PC-3 (cell line): Measurements from ENCODE around the gene GABRB2. TPM values are rescaled to one million over a fixed set of nuclear protein-coding genes. Genes with fewer than 3 reads are reported as not detected.

ENCODE experiments used
- ATAC-seq: fragments of 200-7000 bp; cut with Tn5 transposase; 2 replicates; pipeline ENCODE4 v1.9.1; 2020; ENCODE audit warnings: mild to moderate bottlenecking, moderate library complexity
- BruUV-seq: library from RNA; stranded (reverse); fragments of 400-500 nt; replicated peaks from 2 replicates; lab custom pipeline; 2021; lab: Mats Ljungman, UMichigan
- CTCF ChIA-PET: fragments of 300-600 bp; sonication (Branson Sonifier 250); formaldehyde crosslinking; loops from one replicate; lab custom pipeline; 2022; ENCODE audit warnings: antibody characterized with exemption; lab: Charles Lee
- POLR2A ChIA-PET: fragments of 300-600 bp; sonication (Branson Sonifier 250); formaldehyde crosslinking; loops from one replicate; lab custom pipeline; 2022; ENCODE audit warnings: antibody characterized with exemption; ENCODE audit not compliant: unreplicated experiment; lab: Charles Lee
- DNase-seq: peaks from one replicate; pipeline ENCODE4 v3.0.0-alpha.2; 2015
- H2AFZ ChIP-seq: fragments of 300-600 bp; sonication (generic); 2 replicates; pipeline ENCODE4 v1.6.0; 2016; ENCODE audit warnings: antibody characterized with exemption, low read length
- H3F3A ChIP-seq: fragments of 300-600 bp; sonication (generic); one replicate; pipeline ENCODE4 v1.6.0; 2017; ENCODE audit warnings: antibody characterized with exemption, low read length, control low read depth, mild to moderate bottlenecking; ENCODE audit not compliant: unreplicated experiment
- H3K27ac ChIP-seq: fragments of 300-600 bp; sonication (generic); 2 replicates; pipeline ENCODE4 v1.5.1; 2016; ENCODE audit warnings: mild to moderate bottlenecking, low read length
- H3K27me3 ChIP-seq: fragments of 300-600 bp; sonication (generic); 2 replicates; pipeline ENCODE4 v1.6.1; 2016; ENCODE audit warnings: low read length, mixed read lengths
- H3K36me3 ChIP-seq: fragments of 300-600 bp; sonication (generic); 2 replicates; pipeline ENCODE4 v1.6.1; 2016; ENCODE audit warnings: low read depth, mixed run types, low read length, mixed read lengths
- H3K4me1 ChIP-seq: fragments of 300-600 bp; sonication (generic); 2 replicates; pipeline ENCODE4 v1.5.1; 2016; ENCODE audit warnings: low read length; ENCODE audit not compliant: insufficient read depth
- H3K4me2 ChIP-seq: fragments of 300-600 bp; sonication (generic); 2 replicates; pipeline ENCODE4 v1.6.0; 2016; ENCODE audit warnings: low read length
- H3K4me3 ChIP-seq: fragments of 300-600 bp; sonication (generic); 2 replicates; pipeline ENCODE4 v1.5.1; 2016; ENCODE audit warnings: mild to moderate bottlenecking, low read length, mixed read lengths
- H3K79me2 ChIP-seq: fragments of 300-600 bp; sonication (generic); 2 replicates; pipeline ENCODE4 v1.6.1; 2017; ENCODE audit warnings: low read length, mixed read lengths
- H3K9ac ChIP-seq: fragments of 300-600 bp; sonication (generic); 2 replicates; pipeline ENCODE4 v1.6.0; 2016; ENCODE audit warnings: mild to moderate bottlenecking, low read length
- H3K9me2 ChIP-seq: fragments of 300-600 bp; sonication (generic); replicated peaks from 2 replicates; pipeline ENCODE4 v1.6.1; 2016; ENCODE audit warnings: mixed run types, low read length, mixed read lengths
- H3K9me3 ChIP-seq: fragments of 300-600 bp; sonication (generic); 2 replicates; pipeline ENCODE4 v1.6.1; 2016; ENCODE audit warnings: low read length, mixed read lengths
- H4K20me1 ChIP-seq: fragments of 300-600 bp; sonication (generic); 2 replicates; pipeline ENCODE4 v1.6.1; 2016; ENCODE audit warnings: low read length, mixed read lengths
- EZH2 ChIP-seq: fragments of 300-600 bp; sonication (generic); IDR thresholded peaks from one replicate; pipeline ENCODE4 v1.6.1; 2017; ENCODE audit warnings: antibody characterized with exemption, mild to moderate bottlenecking, low read length; ENCODE audit not compliant: unreplicated experiment
- EZH2phosphoT487 ChIP-seq: fragments of 300-600 bp; sonication (generic); IDR thresholded peaks from 2 replicates; pipeline ENCODE4 v1.6.1; 2018; ENCODE audit warnings: mild to moderate bottlenecking, antibody characterized with exemption, low read length, borderline replicate concordance
- intact Hi-C: fragments of 100-400 bp; cut with micrococcal nuclease; formaldehyde crosslinking; loops from 2 replicates; pipeline ENCODE4 v1.9.0; 2023
- total RNA-seq: library from RNA; depleted of rRNA; stranded (reverse); fragments of >200 nt; gene quantifications from 2 replicates; pipeline ENCODE4 v1.2.3, GENCODE V29; 2014
- TF ChIP-seq, protein P1 (sequence below): fragments of 300-600 bp; sonication (generic); conservative IDR thresholded peaks from 2 replicates; pipeline ENCODE4 v1.5.1; 2017; ENCODE audit warnings: antibody characterized with exemption, low read depth, mild to moderate bottlenecking, low read length

GABRB2 gene
- total RNA-seq, 1 experiment from 2014 or later, result not detected

DNA sequence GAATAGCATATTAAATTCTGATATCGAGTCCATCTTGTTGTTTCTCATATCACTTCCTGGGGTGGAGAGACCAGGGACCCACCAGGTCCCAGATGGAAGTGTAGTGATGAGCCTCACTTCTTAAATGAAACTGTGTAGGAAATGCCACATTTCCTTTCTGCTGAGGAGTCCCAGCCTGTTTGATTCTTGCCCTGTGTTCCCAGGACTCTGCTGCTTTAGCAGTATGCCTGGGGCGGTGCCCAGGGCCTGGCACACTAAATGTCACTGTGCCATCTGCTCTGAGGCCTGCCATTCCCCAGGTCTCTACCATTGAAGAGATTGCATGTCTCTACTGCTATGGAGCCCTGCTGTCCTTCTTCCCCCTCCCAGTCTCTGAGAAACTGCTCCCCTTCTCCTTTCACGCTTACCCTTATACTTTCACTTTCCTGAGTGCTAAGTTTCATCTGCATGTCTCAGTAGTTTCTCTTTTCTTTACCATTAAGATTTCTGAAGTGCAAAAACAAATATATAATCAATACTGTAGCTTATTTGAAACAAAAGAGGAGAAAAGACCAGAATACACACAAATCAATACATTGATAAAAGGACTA is 260.4 kb downstream of the GABRB2 start:
- H3K36me3 ChIP-seq, result no peaks in the 10 kb centered on the region
- H3K9ac ChIP-seq, result no peak overlapping the region
- no peak overlapping the region for H3K27ac ChIP-seq
- no TSS peak for BruUV-seq
- no peaks in the 10 kb centered on the region for H3K27me3 ChIP-seq
- TF ChIP-seq EZH2phosphoT487, result no peak
- TF ChIP-seq, protein P1, sequence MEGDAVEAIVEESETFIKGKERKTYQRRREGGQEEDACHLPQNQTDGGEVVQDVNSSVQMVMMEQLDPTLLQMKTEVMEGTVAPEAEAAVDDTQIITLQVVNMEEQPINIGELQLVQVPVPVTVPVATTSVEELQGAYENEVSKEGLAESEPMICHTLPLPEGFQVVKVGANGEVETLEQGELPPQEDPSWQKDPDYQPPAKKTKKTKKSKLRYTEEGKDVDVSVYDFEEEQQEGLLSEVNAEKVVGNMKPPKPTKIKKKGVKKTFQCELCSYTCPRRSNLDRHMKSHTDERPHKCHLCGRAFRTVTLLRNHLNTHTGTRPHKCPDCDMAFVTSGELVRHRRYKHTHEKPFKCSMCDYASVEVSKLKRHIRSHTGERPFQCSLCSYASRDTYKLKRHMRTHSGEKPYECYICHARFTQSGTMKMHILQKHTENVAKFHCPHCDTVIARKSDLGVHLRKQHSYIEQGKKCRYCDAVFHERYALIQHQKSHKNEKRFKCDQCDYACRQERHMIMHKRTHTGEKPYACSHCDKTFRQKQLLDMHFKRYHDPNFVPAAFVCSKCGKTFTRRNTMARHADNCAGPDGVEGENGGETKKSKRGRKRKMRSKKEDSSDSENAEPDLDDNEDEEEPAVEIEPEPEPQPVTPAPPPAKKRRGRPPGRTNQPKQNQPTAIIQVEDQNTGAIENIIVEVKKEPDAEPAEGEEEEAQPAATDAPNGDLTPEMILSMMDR, result no peak
- TF ChIP-seq EZH2, result no peak
- H3K4me2 ChIP-seq, result no peak overlapping the region
- H3K79me2 ChIP-seq, result no peaks in the 10 kb centered on the region
- H3F3A ChIP-seq, result no peaks in the 10 kb centered on the region
- H4K20me1 ChIP-seq, result no peaks in the 10 kb centered on the region
- no peak overlapping the region for H3K4me3 ChIP-seq
- CTCF ChIA-PET, result no interaction called here
- H3K4me1 ChIP-seq, result no peaks in the 10 kb centered on the region
- H2AFZ ChIP-seq, result no peak overlapping the region
- ATAC-seq (no peak), DNase-seq (no peak)
- peaks cover 13% of the 10 kb centered on the region for H3K9me3 ChIP-seq
- intact Hi-C loops, result no loop called here
- POLR2A ChIA-PET, result no interaction called here
- H3K9me2 ChIP-seq, result no peaks in the 10 kb centered on the region

DNA sequence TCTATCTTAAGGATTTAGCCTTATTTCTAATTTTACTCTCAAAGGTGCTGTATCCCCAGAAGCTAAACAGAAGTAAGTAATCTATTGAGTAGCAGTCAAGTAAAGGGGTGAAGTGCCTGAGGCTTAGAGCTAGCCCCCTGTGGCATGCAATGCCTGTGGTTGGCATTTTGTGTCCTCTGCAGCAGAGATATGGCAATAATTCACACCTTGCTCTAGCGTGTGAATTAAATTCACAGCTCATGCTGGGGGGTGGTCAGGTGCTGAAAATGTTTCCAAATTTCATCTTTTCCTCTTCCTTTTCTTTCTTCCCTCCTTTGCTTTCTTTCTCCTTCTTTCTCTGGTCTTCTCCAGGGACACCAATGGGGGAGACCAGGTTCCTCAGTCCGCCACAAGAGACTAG is 262.1 kb downstream of the GABRB2 start:
- POLR2A ChIA-PET, result no interaction called here
- no peaks in the 10 kb centered on the region for H3K27me3 ChIP-seq
- CTCF ChIA-PET, result no interaction called here
- H3K9me3 ChIP-seq, result peaks cover 13% of the 10 kb centered on the region
- H2AFZ ChIP-seq, result no peak overlapping the region
- H3F3A ChIP-seq, result no peaks in the 10 kb centered on the region
- TF ChIP-seq EZH2 (no peak), EZH2phosphoT487 (no peak)
- TF ChIP-seq, protein P1, result no peak
- BruUV-seq, result no TSS peak
- H3K79me2 ChIP-seq, result no peaks in the 10 kb centered on the region
- H3K36me3 ChIP-seq, result no peaks in the 10 kb centered on the region
- no peaks in the 10 kb centered on the region for H3K4me1 ChIP-seq
- H3K9me2 ChIP-seq, result no peaks in the 10 kb centered on the region
- no peak overlapping the region for H3K9ac ChIP-seq
- no peak for DNase-seq
- no peak for ATAC-seq
- intact Hi-C loops, result no loop called here
- H3K4me3 ChIP-seq, result no peak overlapping the region
- H3K27ac ChIP-seq, result no peak overlapping the region
- H3K4me2 ChIP-seq, result no peak overlapping the region
- no peaks in the 10 kb centered on the region for H4K20me1 ChIP-seq

DNA sequence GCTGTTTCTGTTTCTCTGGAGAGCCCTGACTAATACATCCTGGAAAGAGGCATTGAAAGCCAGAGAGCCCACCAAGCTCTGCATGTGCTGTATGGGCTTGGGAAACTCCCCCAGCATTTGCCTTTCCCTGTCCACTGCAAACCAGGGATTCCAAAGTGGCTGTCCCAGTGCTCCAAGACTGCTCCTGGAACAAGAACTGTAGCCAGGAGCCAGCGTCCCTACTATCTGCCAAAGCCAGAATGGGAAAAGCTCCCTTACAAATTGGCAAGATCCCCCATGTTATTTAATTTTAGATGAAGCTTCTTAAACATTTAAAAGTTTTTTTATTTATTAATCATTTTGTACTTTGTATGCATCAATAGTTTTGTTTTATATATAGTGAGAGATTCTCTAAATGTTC is 263.2 kb downstream of the GABRB2 start:
- Histone ChIP-seq H3F3A (no peaks in the 10 kb centered on the region), H3K79me2 (no peaks in the 10 kb centered on the region), H3K4me2 (no peak overlapping the region), H3K4me3 (no peak overlapping the region), H2AFZ (no peak overlapping the region), H3K36me3 (no peaks in the 10 kb centered on the region), H3K27ac (no peak overlapping the region), H4K20me1 (no peaks in the 10 kb centered on the region), H3K4me1 (no peaks in the 10 kb centered on the region), H3K9ac (no peak overlapping the region), H3K9me2 (no peaks in the 10 kb centered on the region), H3K9me3 (peaks cover 13% of the 10 kb centered on the region; the same call in 1 of the 2 replicates), H3K27me3 (no peaks in the 10 kb centered on the region)
- BruUV-seq, result no TSS peak
- TF ChIP-seq, protein P1, result no peak
- TF ChIP-seq EZH2phosphoT487 (no peak), EZH2 (no peak)
- DNase-seq, result no peak
- ChIA-PET POLR2A (no interaction called here), CTCF (no interaction called here)
- intact Hi-C loops, result no loop called here
- no peak for ATAC-seq
